ENCODE measurements around the gene OR2D2. TPM values are rescaled to one million over a fixed set of nuclear protein-coding genes. Genes with fewer than 3 reads are reported as not detected.

The OR2D2 gene
- total RNA-seq, 2 experiments from 2014 or later: not detected

- H3K4me3 Mint-ChIP-seq: no peak within 1 kb of the TSS
- H3K4me1 Mint-ChIP-seq (ENCODE audit: low read depth): no peaks in the 10 kb centered on the region
- ChIA-PET CTCF (no interaction called here), POLR2A (no interaction called here)
- Histone ChIP-seq H3K9me3 (ENCODE audit: control insufficient read depth in 1 of 2, insufficient read depth in 1 of 2, low read length in 2 of 2) (no peaks in the 10 kb centered on the region), H3K4me1 (ENCODE audit: insufficient read depth, low read length) (no peaks in the 10 kb centered on the region), H3K27me3 (ENCODE audit: control insufficient read depth in 1 of 2, insufficient read depth in 2 of 2, low read length in 2 of 2) (peaks cover 4 to 8% of the 10 kb centered on the region in 2 experiments), H3K27ac (ENCODE audit: low read depth in 1 of 2, low read length in 2 of 2) (no peak within 1 kb of the TSS), H3K36me3 (ENCODE audit: insufficient read depth, low read length) (no peaks in the 10 kb centered on the region), H3K4me3 (ENCODE audit: low read length) (no peak within 1 kb of the TSS)
- no peaks in the 10 kb centered on the region for H3K36me3 Mint-ChIP-seq (ENCODE audit: low read depth)
- peaks cover 20% of the 10 kb centered on the region for H3K27me3 Mint-ChIP-seq
- no peak within 1 kb of the TSS for H3K27ac Mint-ChIP-seq
- intact Hi-C loops (cut with DNase I, micrococcal nuclease): no loop called here
- TF ChIP-seq CTCF (IDR thresholded peaks at IDR 0.05): no peak
- H3K9me3 Mint-ChIP-seq: no peaks in the 10 kb centered on the region
- DNase-seq (no peak), ATAC-seq (ENCODE audit: poor library complexity) (no peak)
These were observed 16.0 kb downstream of the OR2D2 start, which contains the start of gene OR10A4 for GRCh38 chr11:6876325-6876724. Gene OR10A4, plus strand, starts transcription at chr11:6876625. Its CDS starts 23 bp downstream, at chr11:6876648.

GRCh38 chr11:6875761-6876160 is 16.5 kb downstream of the OR2D2 start:
- Histone ChIP-seq H3K4me1 (ENCODE audit: insufficient read depth, low read length) (no peaks in the 10 kb centered on the region), H3K27me3 (ENCODE audit: control insufficient read depth in 1 of 2, insufficient read depth in 2 of 2, low read length in 2 of 2) (peaks cover 4 to 8% of the 10 kb centered on the region in 2 experiments), H3K36me3 (ENCODE audit: insufficient read depth, low read length) (no peaks in the 10 kb centered on the region), H3K9me3 (ENCODE audit: control insufficient read depth in 1 of 2, insufficient read depth in 1 of 2, low read length in 2 of 2) (no peaks in the 10 kb centered on the region), H3K27ac (ENCODE audit: low read depth in 1 of 2, low read length in 2 of 2) (no peak overlapping the region), H3K4me3 (ENCODE audit: low read length) (no peak overlapping the region)
- Mint-ChIP-seq H3K27ac (no peak overlapping the region), H3K4me1 (ENCODE audit: low read depth) (no peaks in the 10 kb centered on the region), H3K4me3 (no peak overlapping the region), H3K27me3 (peaks cover 20% of the 10 kb centered on the region), H3K36me3 (ENCODE audit: low read depth) (no peaks in the 10 kb centered on the region), H3K9me3 (no peaks in the 10 kb centered on the region)
- DNase-seq (no peak), ATAC-seq (ENCODE audit: poor library complexity) (no peak)
- POLR2A ChIA-PET: no interaction called here
- intact Hi-C loops (cut with DNase I, micrococcal nuclease): no loop called here
- TF ChIP-seq CTCF (IDR thresholded peaks at IDR 0.05): no peak
- CTCF ChIA-PET: no interaction called here

- no peak overlapping the region for H3K4me3 ChIP-seq (ENCODE audit: low read length)
- ATAC-seq (ENCODE audit: poor library complexity) (no peak), DNase-seq (no peak)
- Mint-ChIP-seq H3K27ac (no peak overlapping the region), H3K27me3 (peaks cover 8% of the 10 kb centered on the region), H3K36me3 (ENCODE audit: low read depth) (no peaks in the 10 kb centered on the region), H3K9me3 (no peaks in the 10 kb centered on the region), H3K4me3 (no peak overlapping the region), H3K4me1 (ENCODE audit: low read depth) (no peaks in the 10 kb centered on the region)
- CTCF ChIA-PET: no interaction called here
- no peaks in the 10 kb centered on the region for H3K36me3 ChIP-seq (ENCODE audit: insufficient read depth, low read length)
- H3K9me3 ChIP-seq (ENCODE audit: control insufficient read depth in 1 of 2, insufficient read depth in 1 of 2, low read length in 2 of 2): no peaks in the 10 kb centered on the region
- POLR2A ChIA-PET: no interaction called here
- no peaks in the 10 kb centered on the region for H3K27me3 ChIP-seq (ENCODE audit: control insufficient read depth in 1 of 2, insufficient read depth in 2 of 2, low read length in 2 of 2)
- no peaks in the 10 kb centered on the region for H3K4me1 ChIP-seq (ENCODE audit: insufficient read depth, low read length)
- intact Hi-C loops (cut with DNase I, micrococcal nuclease): no loop called here
- H3K27ac ChIP-seq (ENCODE audit: low read depth in 1 of 2, low read length in 2 of 2): no peak overlapping the region
- no peak for TF ChIP-seq CTCF (IDR thresholded peaks at IDR 0.05)
These were observed 21.0 kb downstream of the OR2D2 start for GRCh38 chr11:6871278-6871677.

Data from CD4-positive, alpha-beta T cell (primary cell).